HL-60 (cell line): ENCODE results near the gene EFNA1.

Experiments used
- CTCF ChIP-seq: IDR thresholded peaks from one replicate; pipeline ENCODE4 v1.5.1; 2011; ENCODE audit warnings: low read length, control low read depth, inconsistent platforms; ENCODE audit not compliant: insufficient read depth
- POLR2AphosphoS5 ChIP-seq: IDR thresholded peaks from 2 replicates; pipeline ENCODE4 v1.6.1; 2012; ENCODE audit warnings: low read depth
- TF ChIP-seq, protein P1 (sequence below): IDR thresholded peaks from 2 replicates; pipeline ENCODE4 v1.6.1; 2012; ENCODE audit warnings: low read depth; ENCODE audit not compliant: insufficient replicate concordance

DNA sequence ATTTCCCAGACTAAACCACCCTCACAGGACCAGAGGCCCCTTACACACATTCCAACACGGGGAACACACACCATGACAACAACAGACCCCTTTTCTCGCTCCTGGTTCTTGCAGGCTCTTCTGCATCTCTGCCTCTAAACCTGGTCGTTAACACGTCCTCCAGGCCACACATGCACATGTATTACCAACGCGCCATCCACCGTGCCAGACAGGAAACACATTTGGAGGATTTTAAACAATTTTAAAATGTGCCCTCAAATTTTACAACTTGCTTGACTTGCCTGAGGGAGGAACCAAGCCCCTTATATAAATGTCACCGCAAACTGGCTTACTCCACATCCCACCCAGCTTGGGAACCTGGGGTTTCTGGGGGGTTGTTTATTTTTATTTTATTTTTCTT is 16.9 kb upstream of the EFNA1 start:
- TF ChIP-seq CTCF (no peak), POLR2AphosphoS5 (no peak)
- TF ChIP-seq, protein P1, sequence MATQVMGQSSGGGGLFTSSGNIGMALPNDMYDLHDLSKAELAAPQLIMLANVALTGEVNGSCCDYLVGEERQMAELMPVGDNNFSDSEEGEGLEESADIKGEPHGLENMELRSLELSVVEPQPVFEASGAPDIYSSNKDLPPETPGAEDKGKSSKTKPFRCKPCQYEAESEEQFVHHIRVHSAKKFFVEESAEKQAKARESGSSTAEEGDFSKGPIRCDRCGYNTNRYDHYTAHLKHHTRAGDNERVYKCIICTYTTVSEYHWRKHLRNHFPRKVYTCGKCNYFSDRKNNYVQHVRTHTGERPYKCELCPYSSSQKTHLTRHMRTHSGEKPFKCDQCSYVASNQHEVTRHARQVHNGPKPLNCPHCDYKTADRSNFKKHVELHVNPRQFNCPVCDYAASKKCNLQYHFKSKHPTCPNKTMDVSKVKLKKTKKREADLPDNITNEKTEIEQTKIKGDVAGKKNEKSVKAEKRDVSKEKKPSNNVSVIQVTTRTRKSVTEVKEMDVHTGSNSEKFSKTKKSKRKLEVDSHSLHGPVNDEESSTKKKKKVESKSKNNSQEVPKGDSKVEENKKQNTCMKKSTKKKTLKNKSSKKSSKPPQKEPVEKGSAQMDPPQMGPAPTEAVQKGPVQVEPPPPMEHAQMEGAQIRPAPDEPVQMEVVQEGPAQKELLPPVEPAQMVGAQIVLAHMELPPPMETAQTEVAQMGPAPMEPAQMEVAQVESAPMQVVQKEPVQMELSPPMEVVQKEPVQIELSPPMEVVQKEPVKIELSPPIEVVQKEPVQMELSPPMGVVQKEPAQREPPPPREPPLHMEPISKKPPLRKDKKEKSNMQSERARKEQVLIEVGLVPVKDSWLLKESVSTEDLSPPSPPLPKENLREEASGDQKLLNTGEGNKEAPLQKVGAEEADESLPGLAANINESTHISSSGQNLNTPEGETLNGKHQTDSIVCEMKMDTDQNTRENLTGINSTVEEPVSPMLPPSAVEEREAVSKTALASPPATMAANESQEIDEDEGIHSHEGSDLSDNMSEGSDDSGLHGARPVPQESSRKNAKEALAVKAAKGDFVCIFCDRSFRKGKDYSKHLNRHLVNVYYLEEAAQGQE, result no peak
